ENCODE results near the gene PRSS48.

- no peak for TF ChIP-seq CTCF (conservative IDR thresholded peaks at IDR 0.05; ENCODE audit: low read length)
- TF ChIP-seq EZH2phosphoT487 (IDR thresholded peaks at IDR 0.05; ENCODE audit: borderline replicate concordance), result no peak
Observed at GRCh38 chr4:151284534-151285245, 7.7 kb downstream of the PRSS48 start.
